Mucosa of stomach (tissue), 1 donor: ENCODE data around the gene CASP6.

Experiments used
- H3K27me3 ChIP-seq: one replicate; pipeline ENCODE4 v1.7.0; 2013; ENCODE audit warnings: mild to moderate bottlenecking, low read length; ENCODE audit not compliant: control insufficient read depth, insufficient read depth
- H3K36me3 ChIP-seq: one replicate; pipeline ENCODE4 v1.7.0; 2013; ENCODE audit warnings: low read length; ENCODE audit not compliant: control insufficient read depth, insufficient read depth
- H3K4me1 ChIP-seq: one replicate; pipeline ENCODE4 v1.7.0; 2013; ENCODE audit warnings: mild to moderate bottlenecking, low read length; ENCODE audit not compliant: control insufficient read depth, insufficient read depth
- H3K4me3 ChIP-seq: one replicate; pipeline ENCODE4 v1.7.0; 2013; ENCODE audit warnings: low read length
- H3K9ac ChIP-seq: one replicate; pipeline ENCODE4 v1.7.0; 2013; ENCODE audit warnings: mild to moderate bottlenecking, low read length, moderate library complexity
- H3K9me3 ChIP-seq: one replicate; pipeline ENCODE4 v1.7.0; 2013; ENCODE audit warnings: mild to moderate bottlenecking, low read length, moderate library complexity; ENCODE audit not compliant: control insufficient read depth
- donor health status: Pancreatic carcinoma.

The CASP6 gene

GRCh38 chr4:109655396-109655795, 47.8 kb downstream of the CASP6 start:
- Histone ChIP-seq H3K36me3 (no peaks in the 10 kb centered on the region), H3K4me1 (no peaks in the 10 kb centered on the region), H3K4me3 (no peak overlapping the region), H3K27me3 (no peaks in the 10 kb centered on the region), H3K9me3 (no peaks in the 10 kb centered on the region), H3K9ac (no peak overlapping the region)

GRCh38 chr4:109649872-109650271, 53.4 kb downstream of the CASP6 start:
- Histone ChIP-seq H3K4me3 (no peak overlapping the region), H3K36me3 (no peaks in the 10 kb centered on the region), H3K9ac (no peak overlapping the region), H3K27me3 (no peaks in the 10 kb centered on the region), H3K4me1 (peaks cover 9% of the 10 kb centered on the region), H3K9me3 (no peaks in the 10 kb centered on the region)

GRCh38 chr4:109648997-109649575, 54.2 kb downstream of the CASP6 start:
- no peaks in the 10 kb centered on the region for H3K36me3 ChIP-seq
- no peaks in the 10 kb centered on the region for H3K9me3 ChIP-seq
- no peak overlapping the region for H3K9ac ChIP-seq
- H3K4me1 ChIP-seq, result peaks cover 9% of the 10 kb centered on the region
- no peaks in the 10 kb centered on the region for H3K27me3 ChIP-seq
- no peak overlapping the region for H3K4me3 ChIP-seq

- Histone ChIP-seq H3K9ac (no peak overlapping the region), H3K9me3 (no peaks in the 10 kb centered on the region), H3K4me1 (peaks cover 9% of the 10 kb centered on the region), H3K4me3 (no peak overlapping the region), H3K36me3 (no peaks in the 10 kb centered on the region), H3K27me3 (no peaks in the 10 kb centered on the region)
Observed at GRCh38 chr4:109648266-109648996, 54.8 kb downstream of the CASP6 start.

- Histone ChIP-seq H3K9ac (no peak overlapping the region), H3K4me3 (no peak overlapping the region), H3K4me1 (peaks cover 9% of the 10 kb centered on the region), H3K36me3 (no peaks in the 10 kb centered on the region), H3K9me3 (no peaks in the 10 kb centered on the region), H3K27me3 (no peaks in the 10 kb centered on the region)
Observed at GRCh38 chr4:109645874-109646710, 57.2 kb downstream of the CASP6 start.

- H3K4me3 ChIP-seq, result no peak overlapping the region
- no peak overlapping the region for H3K9ac ChIP-seq
- no peaks in the 10 kb centered on the region for H3K9me3 ChIP-seq
- H3K4me1 ChIP-seq, result no peaks in the 10 kb centered on the region
- H3K36me3 ChIP-seq, result no peaks in the 10 kb centered on the region
- no peaks in the 10 kb centered on the region for H3K27me3 ChIP-seq
Observed at GRCh38 chr4:109640644-109641043, 62.6 kb downstream of the CASP6 start.
